ENCODE results near the gene FGF8. TPM values are rescaled to one million over a fixed set of nuclear protein-coding genes. Genes with fewer than 3 reads are reported as not detected.

The FGF8 gene
- total and polyA plus RNA-seq, 2 of the 13 experiments (the other 11 are each of a cell fraction or from before 2014, with no cell fraction given) = not detected

- TF ChIP-seq AHDC1 (CRISPR knock-in tag; IDR thresholded peaks at IDR 0.05; ENCODE audit: borderline replicate concordance) (no peak), ZNF556 (CRISPR knock-in tag; IDR thresholded peaks at IDR 0.05; ENCODE audit: borderline replicate concordance) (no peak), RCOR2 (CRISPR knock-in tag; IDR thresholded peaks at IDR 0.05) (no peak), ZNF639 (CRISPR knock-in tag; conservative IDR thresholded peaks at IDR 0.05) (no peak), PHF8 (CRISPR knock-in tag; IDR thresholded peaks at IDR 0.05) (no peak), HMGXB3 (CRISPR knock-in tag; IDR thresholded peaks at IDR 0.05; ENCODE audit: borderline replicate concordance) (no peak), SKIL (CRISPR knock-in tag; IDR thresholded peaks at IDR 0.05; ENCODE audit: borderline replicate concordance) (no peak), NBN (conservative IDR thresholded peaks at IDR 0.05) (no peak), IRF1 (CRISPR knock-in tag; IDR thresholded peaks at IDR 0.05; ENCODE audit: low read depth) (no peak), THAP7 (CRISPR knock-in tag; IDR thresholded peaks at IDR 0.05) (no peak)
Measured at GRCh38 chr10:101818872-101819633, 43.1 kb upstream of the FGF8 start (continued).
